Fibroblast of lung (primary cell): Measurements from ENCODE around the gene CNBD2. TPM values are rescaled to one million over a fixed set of nuclear protein-coding genes. Genes with fewer than 3 reads are reported as not detected.

ENCODE experiments used
- DNase-seq, 2 donors: peaks; one replicate each; pipeline versions ENCODE4 v3.0.0 to v3.0.0-alpha.2; 2010; ENCODE audit warnings: low read depth in 2 of 2
- H2AFZ ChIP-seq: 2 replicates; pipeline ENCODE4 v1.5.1; 2012; ENCODE audit warnings: low read length, control low read depth, inconsistent platforms
- H3K27ac ChIP-seq: 2 replicates; pipeline ENCODE4 v1.5.1; 2011; ENCODE audit warnings: low read length, control low read depth; ENCODE audit not compliant: insufficient read depth
- H3K27me3 ChIP-seq: 2 replicates; pipeline ENCODE4 v1.5.1; 2011; ENCODE audit warnings: mild to moderate bottlenecking, low read length; ENCODE audit not compliant: control insufficient read depth, insufficient read depth
- H3K36me3 ChIP-seq: 2 replicates; pipeline ENCODE4 v1.5.1; 2011; ENCODE audit warnings: low read length; ENCODE audit not compliant: control insufficient read depth, insufficient read depth
- H3K4me1 ChIP-seq: 2 replicates; pipeline ENCODE4 v1.5.1; 2011; ENCODE audit warnings: low read length; ENCODE audit not compliant: control insufficient read depth, insufficient read depth; ENCODE audit errors: extremely low read depth
- H3K4me2 ChIP-seq: 2 replicates; pipeline ENCODE4 v1.5.1; 2011; ENCODE audit warnings: low read length, control low read depth; ENCODE audit not compliant: insufficient read depth; ENCODE audit errors: extremely low read depth
- H3K4me3 ChIP-seq, 4 experiments: fragments of 200-600 bp in 1 of 4; sonication (generic) in 1 of 4; replicated peaks in 1 of 4; 2 replicates each; pipeline ENCODE4 v1.5.1; 2011 to 2016; ENCODE audit warnings: low read length in 4 of 4, low read depth in 3 of 4, mild to moderate bottlenecking in 3 of 4, control low read depth in 2 of 4, inconsistent platforms in 1 of 4, mixed read lengths in 1 of 4; ENCODE audit not compliant: insufficient read depth in 1 of 4; ENCODE audit errors: control extremely low read depth in 1 of 4
- H3K79me2 ChIP-seq: 2 replicates; pipeline ENCODE4 v1.5.1; 2012; ENCODE audit warnings: mild to moderate bottlenecking, low read length, inconsistent platforms; ENCODE audit not compliant: control insufficient read depth, insufficient read depth
- H3K9ac ChIP-seq: 2 replicates; pipeline ENCODE4 v1.5.1; 2011; ENCODE audit warnings: mild to moderate bottlenecking, low read length, control low read depth; ENCODE audit not compliant: insufficient read depth
- H3K9me3 ChIP-seq: 2 replicates; pipeline ENCODE4 v1.5.1; 2012; ENCODE audit warnings: low read depth, low read length; ENCODE audit not compliant: control insufficient read depth, insufficient read depth
- H4K20me1 ChIP-seq: 2 replicates; pipeline ENCODE4 v1.5.1; 2011; ENCODE audit warnings: low read length; ENCODE audit not compliant: control insufficient read depth, insufficient read depth; ENCODE audit errors: extremely low read depth
- EZH2 ChIP-seq: IDR thresholded peaks from 2 replicates; pipeline ENCODE4 v1.5.1; 2012; ENCODE audit warnings: low read length, control low read depth, mild to moderate bottlenecking; ENCODE audit errors: missing control alignments
- polyA plus RNA-seq, 2 donors: library from polyadenylated mRNA; depleted of rRNA in 1 of 2; stranded (reverse) in 1 of 2; unstranded in 1 of 2; fragments of >200 nt; gene quantifications; 2 replicates each; pipeline ENCODE4 v1.2.1, GENCODE V29; 2011 to 2012; ENCODE audit warnings: missing spikeins in 1 of 2
- total RNA-seq: library from RNA; depleted of rRNA; stranded (reverse); fragments of >200 nt; gene quantifications from 2 replicates; pipeline ENCODE4 v1.2.1, GENCODE V29; 2014
- TF ChIP-seq, protein P1 (sequence below), 2 donors: IDR thresholded peaks in 1 of 2; conservative IDR thresholded peaks in 1 of 2; 1 replicate in 1 of 2; 2 replicates in 1 of 2; pipeline ENCODE4 v1.5.1; 2011 to 2012; ENCODE audit warnings: low read length in 2 of 2, control low read depth in 1 of 2, inconsistent platforms in 1 of 2, low read depth in 1 of 2, mild to moderate bottlenecking in 1 of 2

The CNBD2 gene
- total and polyA plus RNA-seq, 2 donors (not counting 1 experiment from before 2014, with no cell fraction given): 1.1 to 2.6 TPM

DNA sequence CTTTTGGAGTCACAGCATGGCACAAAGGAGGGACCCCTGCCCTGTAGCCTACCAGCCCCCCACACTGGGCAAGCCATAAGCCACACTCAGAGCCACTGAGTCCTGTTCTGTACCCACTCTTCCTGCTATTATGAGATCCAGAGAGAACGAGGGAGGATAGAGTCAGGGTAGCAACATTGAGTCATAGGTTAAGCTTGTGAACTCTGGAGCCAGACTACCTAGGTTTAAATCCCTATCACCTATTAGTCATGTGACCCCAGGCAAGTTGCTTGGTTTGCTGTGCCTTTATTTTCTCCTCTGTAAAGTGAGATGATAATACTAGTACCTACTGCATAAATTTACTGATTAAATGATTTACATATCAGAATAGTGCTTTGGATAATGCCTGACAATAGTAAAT lies 540 bp downstream of the CNBD2 start:
- no peak for DNase-seq
- Histone ChIP-seq H3K27ac (no peak overlapping the region), H3K79me2 (no peaks in the 10 kb centered on the region), H3K9me3 (no peaks in the 10 kb centered on the region), H3K27me3 (peaks cover 4% of the 10 kb centered on the region), H3K9ac (no peak overlapping the region), H2AFZ (no peak overlapping the region), H3K36me3 (no peaks in the 10 kb centered on the region), H4K20me1 (no peaks in the 10 kb centered on the region), H3K4me1 (no peaks in the 10 kb centered on the region), H3K4me2 (no peak overlapping the region), H3K4me3 (no peak overlapping the region)
- TF ChIP-seq, protein P1, sequence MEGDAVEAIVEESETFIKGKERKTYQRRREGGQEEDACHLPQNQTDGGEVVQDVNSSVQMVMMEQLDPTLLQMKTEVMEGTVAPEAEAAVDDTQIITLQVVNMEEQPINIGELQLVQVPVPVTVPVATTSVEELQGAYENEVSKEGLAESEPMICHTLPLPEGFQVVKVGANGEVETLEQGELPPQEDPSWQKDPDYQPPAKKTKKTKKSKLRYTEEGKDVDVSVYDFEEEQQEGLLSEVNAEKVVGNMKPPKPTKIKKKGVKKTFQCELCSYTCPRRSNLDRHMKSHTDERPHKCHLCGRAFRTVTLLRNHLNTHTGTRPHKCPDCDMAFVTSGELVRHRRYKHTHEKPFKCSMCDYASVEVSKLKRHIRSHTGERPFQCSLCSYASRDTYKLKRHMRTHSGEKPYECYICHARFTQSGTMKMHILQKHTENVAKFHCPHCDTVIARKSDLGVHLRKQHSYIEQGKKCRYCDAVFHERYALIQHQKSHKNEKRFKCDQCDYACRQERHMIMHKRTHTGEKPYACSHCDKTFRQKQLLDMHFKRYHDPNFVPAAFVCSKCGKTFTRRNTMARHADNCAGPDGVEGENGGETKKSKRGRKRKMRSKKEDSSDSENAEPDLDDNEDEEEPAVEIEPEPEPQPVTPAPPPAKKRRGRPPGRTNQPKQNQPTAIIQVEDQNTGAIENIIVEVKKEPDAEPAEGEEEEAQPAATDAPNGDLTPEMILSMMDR (conservative IDR thresholded peaks at IDR 0.05 in 1 of 2, IDR thresholded peaks at IDR 0.05 in 1 of 2; ENCODE audit: low read depth in 1 of 2, low read length in 2 of 2): no peak
- no peak for TF ChIP-seq EZH2

DNA sequence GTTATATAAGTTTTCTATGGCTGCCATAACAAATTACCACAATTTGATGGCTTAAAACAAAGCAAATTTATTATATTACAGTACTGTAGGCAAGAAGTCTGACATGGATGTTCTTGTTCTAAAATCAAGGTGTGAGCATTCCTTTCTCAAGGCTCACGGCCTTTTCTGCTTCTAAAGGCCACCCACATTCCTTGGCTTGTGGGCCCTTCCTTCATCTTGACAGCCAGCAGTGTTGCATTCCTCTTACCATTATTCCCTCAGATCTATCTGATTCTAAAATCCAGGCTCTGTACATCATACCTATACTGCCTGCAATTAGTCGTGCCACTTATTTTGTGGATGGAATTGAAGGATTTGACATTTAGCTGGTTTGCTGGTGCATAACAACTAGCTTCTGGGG lies 3.6 kb downstream of the CNBD2 start:
- Histone ChIP-seq H3K36me3 (no peaks in the 10 kb centered on the region), H3K4me1 (no peaks in the 10 kb centered on the region), H2AFZ (no peak overlapping the region), H3K79me2 (no peaks in the 10 kb centered on the region), H4K20me1 (no peaks in the 10 kb centered on the region), H3K4me3 (no peak overlapping the region), H3K4me2 (no peak overlapping the region), H3K9ac (no peak overlapping the region), H3K9me3 (no peaks in the 10 kb centered on the region), H3K27me3 (peaks cover 5% of the 10 kb centered on the region), H3K27ac (no peak overlapping the region)
- DNase-seq: no peak
- TF ChIP-seq EZH2: no peak
- TF ChIP-seq, protein P1 (conservative IDR thresholded peaks at IDR 0.05 in 1 of 2, IDR thresholded peaks at IDR 0.05 in 1 of 2; ENCODE audit: low read depth in 1 of 2, low read length in 2 of 2): no peak

DNA sequence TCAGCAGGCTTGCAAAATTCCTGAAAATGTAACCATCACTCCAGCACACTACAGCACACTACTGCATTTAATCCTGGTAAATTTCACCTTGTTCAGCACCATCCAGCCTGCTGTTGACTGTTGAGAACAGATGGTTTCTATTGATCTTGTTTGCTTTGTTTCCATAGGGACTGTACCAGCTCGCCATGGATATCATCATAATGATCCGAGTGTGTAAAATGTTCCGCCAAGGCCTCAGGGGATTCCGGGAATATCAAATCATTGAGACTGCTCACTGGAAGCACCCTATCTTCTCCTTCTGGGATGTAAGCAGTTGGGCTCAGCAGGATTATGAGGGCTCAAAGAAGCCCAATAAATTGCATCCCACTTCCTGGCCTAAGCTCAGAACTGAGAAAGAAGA lies 4.1 kb downstream of the CNBD2 start:
- no peak for DNase-seq
- Histone ChIP-seq H3K4me2 (no peak overlapping the region), H3K79me2 (no peaks in the 10 kb centered on the region), H3K27ac (no peak overlapping the region), H3K36me3 (no peaks in the 10 kb centered on the region), H3K4me1 (no peaks in the 10 kb centered on the region), H2AFZ (no peak overlapping the region), H3K9me3 (no peaks in the 10 kb centered on the region), H3K27me3 (peaks cover 5% of the 10 kb centered on the region), H3K9ac (no peak overlapping the region), H3K4me3 (no peak overlapping the region), H4K20me1 (no peaks in the 10 kb centered on the region)
- TF ChIP-seq EZH2: no peak
- TF ChIP-seq, protein P1 (conservative IDR thresholded peaks at IDR 0.05 in 1 of 2, IDR thresholded peaks at IDR 0.05 in 1 of 2; ENCODE audit: low read depth in 1 of 2, low read length in 2 of 2): no peak
